Adrenal gland (tissue), 12 donors: ENCODE measurements around the gene OR1M1. TPM values are rescaled to one million over a fixed set of nuclear protein-coding genes. Genes with fewer than 3 reads are reported as not detected.
"Not testable (repeated sequence)": the region's sequence is repeated elsewhere in the genome, so short reads cannot be mapped to it uniquely, and the experiment has no call there.

Source experiments
- DNase-seq, 7 donors: peaks; one replicate each; pipeline ENCODE4 v3.0.0-alpha.2; 2019 to 2020
- H3K27ac ChIP-seq, 5 donors: fragments of 200-600 bp; sonication (generic) in 4 of 5; 1 replicate in 3 of 5; 2 replicates in 2 of 5; pipeline versions ENCODE4 v1.5.1 to v1.8.0; 2016 to 2020; ENCODE audit warnings: mild to moderate bottlenecking in 1 of 5
- H3K27me3 ChIP-seq: fragments of 200-600 bp; 2 replicates; pipeline ENCODE4 v1.8.0; 2021
- H3K36me3 ChIP-seq, 2 donors: fragments of 200-600 bp; replicated peaks in 1 of 2; 1 replicate in 1 of 2; 2 replicates in 1 of 2; pipeline versions ENCODE4 v1.5.1 to v1.8.0; 2018 to 2022
- H3K4me1 ChIP-seq, 2 donors: fragments of 200-600 bp; replicated peaks in 1 of 2; 1 replicate in 1 of 2; 2 replicates in 1 of 2; pipeline versions ENCODE4 v1.5.1 to v1.8.0; 2018 to 2021
- H3K4me3 ChIP-seq, 4 donors: fragments of 200-600 bp; sonication (generic) in 3 of 4; one replicate each; pipeline ENCODE4 v1.5.1; 2016 to 2018
- H3K9me3 ChIP-seq, 3 donors: fragments of 200-600 bp; sonication (generic) in 1 of 3; replicated peaks in 1 of 3; 1 replicate in 2 of 3; 2 replicates in 1 of 3; pipeline versions ENCODE4 v1.5.1 to v1.8.0; 2016 to 2021
- CTCF ChIP-seq, 6 experiments: fragments of 450-650 bp in 4 of 6; fragments of 200-600 bp in 2 of 6; sonication (generic) in 1 of 6; IDR thresholded peaks; 1 replicate in 5 of 6; 2 replicates in 1 of 6; pipeline versions ENCODE4 v1.5.1 to v1.8.0; 2016 to 2021; ENCODE audit warnings: antibody characterized with exemption in 6 of 6, mild to moderate bottlenecking in 2 of 6, moderate library complexity in 1 of 6
- POLR2A ChIP-seq, 2 donors: fragments of 450-650 bp; IDR thresholded peaks; one replicate each; pipeline ENCODE4 v1.6.1; 2017; ENCODE audit warnings: antibody characterized with exemption in 2 of 2, mild to moderate bottlenecking in 2 of 2, moderate library complexity in 1 of 2
- WGBS, 4 donors: extraction: QIAGEN DNeasy Blood & Tissue Kit in 2 of 4; methylation state at CpG; one replicate each; pipeline versions ENCODE4 v1.1.5 to v1.1.7; 2013 to 2017; 5-methylcytosine and 5-hydroxymethylcytosine counted together
- intact Hi-C, 2 donors: fragments of 100-400 bp; cut with DNase I; formaldehyde crosslinking; loops; one replicate each; pipeline versions ENCODE4 v1.14.1 to v1.15.0; 2022 to 2023
- polyA plus RNA-seq, 3 donors: library from polyadenylated mRNA; stranded (reverse); fragments of 200-250 nt in 2 of 3; fragments of 350-450 nt in 1 of 3; fragmentation: Illumina TruSeq in 1 of 3; extraction: RNeasy Lipid Tissue Mini Kit (QIAGEN cat#74804) in 1 of 3; gene quantifications; one replicate each; pipeline ENCODE4 v1.2.3, GENCODE V29; 2013 to 2014
- total RNA-seq, 9 donors: library from RNA; depleted of rRNA in 4 of 9; stranded (reverse); fragments of >200 nt in 4 of 9; fragments of 120-200 nt in 1 of 9; fragmentation: NEBNext Ultra II Directional in 1 of 9; extraction: Animal tissue kit (Norgen Biotek cat#: 25700) in 1 of 9; gene quantifications; one replicate each; pipeline versions ENCODE4 v1.1.0 to v1.2.4, GENCODE V29; 2013 to 2023
- donor health status: healthy with polysubstance abuse.
- donor health status: Bipolar disorder and iron deficiency.
- donor health status: DM: yes; HTN: yes; CAD: no.
- donor health status: DM: no; HTN: no; CAD: no.
- donor health status: DM: no; HTN: no; CAD: no.
- donor health status: DM: yes; HTN: yes; CAD: no.

OR1M1 gene
- total and polyA plus RNA-seq, 12 donors: not detected

DNA sequence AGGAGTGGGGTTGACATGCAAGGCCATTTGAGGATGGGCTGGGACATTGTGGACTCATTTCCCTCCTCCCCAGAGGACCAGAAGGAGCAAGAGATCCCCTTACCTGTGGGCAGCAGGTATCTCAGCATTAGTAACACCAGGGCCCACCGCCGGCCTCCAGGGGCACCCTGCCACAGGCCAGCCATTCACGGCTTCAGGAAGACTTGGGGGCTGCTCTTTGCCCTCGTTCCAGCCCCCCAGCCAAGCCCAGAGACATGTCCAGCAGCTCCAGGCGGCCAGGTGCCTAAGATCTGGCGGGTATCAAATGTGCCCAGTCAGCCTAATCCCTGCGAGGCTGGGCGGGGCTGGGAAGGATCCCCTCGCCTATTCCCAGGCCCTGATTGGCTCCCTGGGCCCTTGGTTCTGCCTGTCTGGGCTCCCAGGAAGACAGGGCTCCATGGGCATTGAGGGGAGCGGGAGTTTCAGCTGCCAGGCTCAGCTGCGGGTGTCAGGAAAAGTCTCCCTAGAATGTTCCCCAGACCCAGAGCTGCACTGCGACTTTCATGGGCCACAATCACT, 21.3 kb upstream of the OR1M1 start:
- intact Hi-C loops: no loop called here
- no peaks in the 10 kb centered on the region for H3K27me3 ChIP-seq
- H3K36me3 ChIP-seq: no peaks in the 10 kb centered on the region
- no peaks in the 10 kb centered on the region for H3K9me3 ChIP-seq
- WGBS, 4 donors: 50 to 79% (median 62%) methylated on average over 1 to 12 of the region's 12 CpGs
- no peak overlapping the region for H3K4me3 ChIP-seq
- TF ChIP-seq POLR2A (IDR thresholded peaks at IDR 0.05): no peak
- TF ChIP-seq CTCF (IDR thresholded peaks at IDR 0.05): no peak
- no peak for DNase-seq
- no peaks in the 10 kb centered on the region for H3K4me1 ChIP-seq
- no peak overlapping the region for H3K27ac ChIP-seq

DNA sequence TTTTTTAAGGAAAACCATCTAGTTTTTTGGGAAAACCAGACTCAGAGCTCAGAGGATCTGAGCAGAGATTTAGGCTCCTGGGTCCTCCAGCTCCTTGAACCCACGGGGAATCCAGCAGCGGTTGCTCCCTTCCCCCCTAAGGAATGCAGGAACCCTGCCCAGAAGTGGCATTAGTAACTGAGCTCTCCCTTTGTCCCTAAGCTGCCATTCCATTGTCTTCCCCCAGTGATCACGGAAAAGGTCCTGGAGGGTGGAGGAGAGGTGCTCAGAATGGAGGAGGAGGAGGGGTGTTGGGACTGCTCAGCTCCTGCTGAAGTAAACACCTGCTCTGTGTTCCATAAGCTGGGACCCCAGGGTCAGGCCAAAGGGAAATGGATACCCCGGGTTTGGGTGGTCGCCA, 16.8 kb upstream of the OR1M1 start:
- DNase-seq: no peak
- H3K4me3 ChIP-seq: no peak overlapping the region
- no peaks in the 10 kb centered on the region for H3K9me3 ChIP-seq
- no peak overlapping the region for H3K27ac ChIP-seq
- H3K27me3 ChIP-seq: no peaks in the 10 kb centered on the region
- peaks cover 0 to under 1% of the 10 kb centered on the region in 2 donors for H3K4me1 ChIP-seq
- no peaks in the 10 kb centered on the region for H3K36me3 ChIP-seq
- intact Hi-C loops: loop anchor here in 1 of 2 donors (10.0 kb wide), 1 partner anchor 415 kb away; no protein-coding TSS in a partner anchor
- WGBS, 4 donors: 49 to 57% (median 51%) methylated on average over 5 of the region's 5 CpGs
- TF ChIP-seq CTCF (IDR thresholded peaks at IDR 0.05) (no peak), POLR2A (IDR thresholded peaks at IDR 0.05) (no peak)

DNA sequence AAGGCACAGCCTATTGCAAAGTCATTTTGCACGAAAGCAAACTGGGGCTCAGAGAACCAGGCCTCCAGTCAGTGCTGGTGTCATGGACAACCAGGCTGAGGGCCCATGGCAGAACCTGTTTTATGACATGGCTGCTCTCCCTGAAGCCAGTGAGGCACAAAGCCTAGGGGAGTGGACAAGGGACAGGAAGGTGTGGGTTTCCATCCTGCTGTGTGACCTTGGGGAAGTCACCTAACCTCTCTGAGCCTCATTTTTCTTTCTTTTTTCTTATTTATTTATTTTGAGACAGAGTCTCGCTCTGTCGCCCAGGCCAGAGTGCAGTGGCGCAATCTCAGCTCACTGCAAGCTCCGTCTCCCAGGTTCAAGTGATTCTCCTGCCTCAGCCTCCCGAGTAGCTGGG, 15.1 kb upstream of the OR1M1 start:
- H3K36me3 ChIP-seq: not testable (repeated sequence)
- intact Hi-C loops: loop anchor here in 1 of 2 donors (10.0 kb wide), 1 partner anchor 417 kb away; no protein-coding TSS in a partner anchor
- WGBS, 4 donors: 84 to 98% (median 88%) methylated on average over 6 of the region's 6 CpGs

DNA sequence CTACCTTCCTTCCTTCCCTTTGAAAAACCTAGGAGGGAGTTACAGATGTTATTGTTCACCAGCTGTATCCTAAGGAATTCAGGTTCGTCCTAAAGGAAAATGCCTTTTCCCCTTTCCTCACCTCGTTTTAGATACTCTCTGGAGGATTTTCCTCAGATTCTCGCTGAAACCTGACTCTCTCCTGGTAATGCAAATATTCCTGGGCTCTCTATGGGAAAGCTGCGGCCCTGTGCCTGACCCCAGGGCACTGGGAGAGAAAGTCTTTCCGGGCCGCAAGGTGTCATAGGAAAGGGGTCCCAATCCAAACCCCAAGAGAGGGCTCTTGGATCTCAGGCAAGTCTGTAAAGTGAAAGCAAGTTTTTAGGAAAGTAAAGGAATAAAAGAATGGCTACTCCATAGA, 13.1 kb upstream of the OR1M1 start:
- Histone ChIP-seq H3K27ac (no peak overlapping the region), H3K4me3 (no peak overlapping the region), H3K36me3 (no peaks in the 10 kb centered on the region), H3K4me1 (peaks cover 0 to 5% of the 10 kb centered on the region in 2 donors), H3K9me3 (no peaks in the 10 kb centered on the region), H3K27me3 (no peaks in the 10 kb centered on the region)
- no peak for TF ChIP-seq POLR2A (IDR thresholded peaks at IDR 0.05)
- TF ChIP-seq CTCF (IDR thresholded peaks at IDR 0.05): no peak
- WGBS, 4 donors: 64 to 78% (median 71%) methylated on average over 6 of the region's 6 CpGs
- DNase-seq: no peak
- intact Hi-C loops: loop anchor here in 1 of 2 donors (10.0 kb wide), 1 partner anchor 419 kb away; no protein-coding TSS in a partner anchor

More for the DNA sequence above, 15.1 kb upstream of the OR1M1 start:
- DNase-seq, H3K4me1 ChIP-seq, H3K27ac ChIP-seq, H3K4me3 ChIP-seq, H3K9me3 ChIP-seq, H3K27me3 ChIP-seq: not testable (repeated sequence)
